Lower leg skin (tissue), 4 donors: ENCODE data around the gene PAFAH1B2. TPM values are rescaled to one million over a fixed set of nuclear protein-coding genes. Genes with fewer than 3 reads are reported as not detected.
"Not testable (repeated sequence)": the region's sequence is repeated elsewhere in the genome, so short reads cannot be mapped to it uniquely, and the experiment has no call there.

Source experiments
- DNase-seq, 2 donors: peaks; one replicate each; pipeline ENCODE4 v3.0.0-alpha.2; 2019; ENCODE audit warnings: low spot score in 2 of 2
- H3K4me3 ChIP-seq: fragments of 200-600 bp; sonication (generic); 2 replicates; pipeline ENCODE4 v1.5.1; 2017; ENCODE audit warnings: mild to moderate bottlenecking, low read depth; ENCODE audit not compliant: poor library complexity, severe bottlenecking
- POLR2A ChIP-seq, 2 donors: fragments of 450-650 bp; IDR thresholded peaks; one replicate each; pipeline ENCODE4 v1.6.1; 2016 to 2017; ENCODE audit warnings: antibody characterized with exemption in 2 of 2, mild to moderate bottlenecking in 1 of 2, moderate library complexity in 1 of 2
- WGBS, 2 donors: methylation state at CpG; one replicate each; pipeline ENCODE4 v1.1.5; 2018; 5-methylcytosine and 5-hydroxymethylcytosine counted together
- intact Hi-C: fragments of 100-400 bp; cut with DNase I; formaldehyde crosslinking; loops from one replicate; pipeline ENCODE4 v1.15.0; 2023; ENCODE audit warnings: low total_unique reads
- total RNA-seq, 4 donors: library from RNA; depleted of rRNA; stranded (reverse); fragments of >200 nt; gene quantifications; one replicate each; pipeline ENCODE4 v1.1.0, GENCODE V29; 2016
- TF ChIP-seq, protein P1 (sequence below), 3 donors: fragments of 450-650 bp; IDR thresholded peaks; one replicate each; pipeline ENCODE4 v1.5.1; 2016; ENCODE audit warnings: antibody characterized with exemption in 3 of 3, mild to moderate bottlenecking in 3 of 3, moderate library complexity in 2 of 3

PAFAH1B2 gene
- total RNA-seq, 4 donors from 2014 or later = 49.1 to 72.4 (median 62.5) TPM

DNA sequence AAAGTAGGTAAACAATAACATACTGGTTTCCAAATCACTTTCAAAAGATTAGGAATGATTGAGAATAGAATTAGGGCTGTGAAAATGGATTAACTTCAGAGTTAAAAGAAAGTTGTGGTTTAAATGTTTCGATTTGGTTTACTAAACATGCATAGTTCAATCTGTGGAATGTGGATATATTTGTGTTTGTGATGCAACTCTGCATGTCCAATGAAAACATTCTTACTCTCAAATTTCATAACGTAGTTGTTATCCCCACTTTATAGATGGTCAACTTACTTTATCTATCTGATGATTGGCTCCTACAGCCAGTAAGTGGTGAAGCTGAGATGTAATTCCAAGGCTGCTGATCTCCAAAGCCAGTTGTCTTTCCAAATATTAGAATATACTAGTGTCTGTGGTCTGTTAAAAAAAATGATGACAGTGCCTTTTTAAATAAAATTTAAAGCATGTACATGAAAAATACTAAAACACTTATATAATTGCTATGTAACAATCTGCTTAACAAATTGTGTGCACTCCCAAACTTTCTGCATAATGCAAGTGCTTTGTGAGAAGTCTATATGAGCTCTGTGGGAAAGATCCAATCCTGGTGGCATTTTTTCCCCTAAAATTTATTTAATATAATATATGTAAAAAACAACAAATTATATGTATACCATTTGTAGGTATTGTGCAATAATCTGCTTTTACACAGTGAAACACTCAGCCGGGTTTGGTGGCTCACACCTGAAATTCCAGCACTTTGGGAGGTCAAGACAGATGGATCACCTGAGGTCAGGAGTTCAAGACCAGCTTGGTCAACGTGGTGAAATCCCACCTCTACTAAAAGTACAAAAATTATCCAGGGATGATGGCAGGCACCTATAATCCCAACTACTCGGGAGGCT is 36.1 kb upstream of the PAFAH1B2 start:
- H3K4me3 ChIP-seq = no peak overlapping the region
- intact Hi-C loops = loop anchor here (5.0 kb wide), 1 partner anchor 316 kb away; the partner anchor contains the start of gene APOA5
- no peak for DNase-seq
- TF ChIP-seq, protein P1, sequence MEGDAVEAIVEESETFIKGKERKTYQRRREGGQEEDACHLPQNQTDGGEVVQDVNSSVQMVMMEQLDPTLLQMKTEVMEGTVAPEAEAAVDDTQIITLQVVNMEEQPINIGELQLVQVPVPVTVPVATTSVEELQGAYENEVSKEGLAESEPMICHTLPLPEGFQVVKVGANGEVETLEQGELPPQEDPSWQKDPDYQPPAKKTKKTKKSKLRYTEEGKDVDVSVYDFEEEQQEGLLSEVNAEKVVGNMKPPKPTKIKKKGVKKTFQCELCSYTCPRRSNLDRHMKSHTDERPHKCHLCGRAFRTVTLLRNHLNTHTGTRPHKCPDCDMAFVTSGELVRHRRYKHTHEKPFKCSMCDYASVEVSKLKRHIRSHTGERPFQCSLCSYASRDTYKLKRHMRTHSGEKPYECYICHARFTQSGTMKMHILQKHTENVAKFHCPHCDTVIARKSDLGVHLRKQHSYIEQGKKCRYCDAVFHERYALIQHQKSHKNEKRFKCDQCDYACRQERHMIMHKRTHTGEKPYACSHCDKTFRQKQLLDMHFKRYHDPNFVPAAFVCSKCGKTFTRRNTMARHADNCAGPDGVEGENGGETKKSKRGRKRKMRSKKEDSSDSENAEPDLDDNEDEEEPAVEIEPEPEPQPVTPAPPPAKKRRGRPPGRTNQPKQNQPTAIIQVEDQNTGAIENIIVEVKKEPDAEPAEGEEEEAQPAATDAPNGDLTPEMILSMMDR (IDR thresholded peaks at IDR 0.05) = no peak
- TF ChIP-seq POLR2A (IDR thresholded peaks at IDR 0.05) = no peak
- WGBS, 2 donors = 47 to 56% methylated on average over 5 of the region's 5 CpGs

DNA sequence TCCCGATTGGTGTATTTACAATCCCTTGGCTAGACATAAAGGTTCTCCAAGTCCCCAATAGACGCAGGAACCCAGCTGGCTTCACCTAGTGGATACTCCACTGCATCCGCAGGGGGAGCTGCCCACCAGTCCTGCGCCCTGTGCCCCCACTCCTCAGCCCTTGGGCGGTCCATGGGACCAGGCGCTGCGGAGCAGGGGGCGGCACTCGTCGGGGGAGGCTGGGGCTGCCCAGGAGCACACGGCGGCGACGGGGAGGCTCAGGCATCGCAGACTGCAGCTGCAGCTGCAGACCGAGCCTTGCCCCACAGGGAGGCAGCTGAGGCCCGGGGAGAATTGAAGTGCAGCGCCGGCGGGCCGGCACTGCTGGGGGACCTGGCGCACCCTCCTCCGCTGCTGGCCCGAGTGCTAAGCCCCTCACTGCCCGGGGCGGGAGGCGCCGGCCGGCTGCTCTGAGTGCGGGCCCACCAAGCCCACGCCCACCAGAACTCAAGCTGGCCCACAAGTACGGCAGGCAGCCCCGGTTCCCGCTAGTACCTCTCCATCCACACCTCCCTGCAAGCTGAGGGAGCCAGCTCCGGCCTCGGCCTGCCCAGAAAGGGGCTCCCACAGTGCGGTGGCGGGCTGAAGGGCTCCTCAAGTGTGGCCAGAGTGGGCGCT is 33.7 kb upstream of the PAFAH1B2 start:
- TF ChIP-seq, protein P1 (IDR thresholded peaks at IDR 0.05) = no peak
- no peak for TF ChIP-seq POLR2A (IDR thresholded peaks at IDR 0.05)
- no peak overlapping the region for H3K4me3 ChIP-seq
- intact Hi-C loops = no loop called here
- 96 to 98% methylated on average over 28 to 39 of the region's 39 CpGs for WGBS, 2 donors
- no peak for DNase-seq

DNA sequence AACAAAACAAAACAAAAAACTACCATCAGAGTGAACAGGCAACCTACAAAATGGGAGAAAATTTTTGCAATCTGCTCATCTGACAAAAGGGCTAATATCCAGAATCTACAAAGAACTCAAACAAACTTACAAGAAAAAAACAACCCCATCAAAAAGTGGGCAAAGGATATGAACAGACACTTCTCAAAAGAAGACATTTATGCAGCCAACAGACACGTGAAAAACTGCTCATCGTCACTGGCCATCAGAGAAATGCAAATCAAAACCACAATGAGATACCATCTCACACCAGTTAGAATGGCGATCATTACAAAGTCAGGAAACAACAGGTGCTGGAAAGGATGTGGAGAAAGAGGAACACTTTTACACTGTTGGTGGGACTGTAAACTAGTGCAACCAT is 31.6 kb upstream of the PAFAH1B2 start:
- DNase-seq, H3K4me3 ChIP-seq, intact Hi-C loops: not testable (repeated sequence)
- WGBS, 2 donors = 57 to 59% methylated on average over 3 of the region's 3 CpGs

DNA sequence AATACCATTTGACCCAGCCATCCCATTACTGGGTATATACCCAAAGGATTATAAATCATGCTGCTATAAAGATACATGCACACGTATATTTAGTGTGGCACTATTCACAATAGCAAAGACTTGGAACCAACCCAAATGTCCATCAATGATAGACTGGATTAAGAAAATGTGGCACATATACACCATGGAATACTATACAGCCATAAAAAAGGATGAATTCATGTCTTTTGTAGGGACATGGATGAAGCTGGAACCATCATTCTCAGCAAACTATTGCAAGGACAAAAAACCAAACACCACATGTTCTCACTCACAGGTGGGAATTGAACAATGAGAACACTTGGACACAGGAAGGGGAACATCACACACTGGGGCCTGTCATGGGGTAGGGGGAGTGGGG is 31.1 kb upstream of the PAFAH1B2 start:
- 70 to 75% methylated on average over 1 of the region's 1 CpG for WGBS, 2 donors
- intact Hi-C loops, H3K4me3 ChIP-seq, DNase-seq: not testable (repeated sequence)

DNA sequence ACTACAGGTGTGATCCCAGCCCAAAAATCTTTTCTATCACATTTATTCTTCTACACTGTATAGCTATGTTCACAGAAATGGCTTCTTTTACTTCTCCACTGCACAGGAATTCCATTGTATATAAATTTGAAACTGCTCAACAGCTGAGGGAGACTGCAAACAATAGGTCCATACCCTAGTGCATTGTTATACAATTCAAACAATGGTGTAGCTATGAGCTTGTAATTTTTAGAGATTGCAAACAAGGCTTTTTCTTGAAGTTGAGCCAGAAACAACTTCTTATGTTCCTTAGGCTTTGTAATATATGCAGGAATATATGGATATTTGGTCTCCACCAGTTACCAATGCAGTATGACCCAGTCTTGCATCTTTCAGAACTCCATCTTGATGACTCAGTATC is 26.4 kb upstream of the PAFAH1B2 start:
- DNase-seq = no peak
- no peak overlapping the region for H3K4me3 ChIP-seq
- intact Hi-C loops = no loop called here
- TF ChIP-seq, protein P1 (IDR thresholded peaks at IDR 0.05) = no peak
- no peak for TF ChIP-seq POLR2A (IDR thresholded peaks at IDR 0.05)

DNA sequence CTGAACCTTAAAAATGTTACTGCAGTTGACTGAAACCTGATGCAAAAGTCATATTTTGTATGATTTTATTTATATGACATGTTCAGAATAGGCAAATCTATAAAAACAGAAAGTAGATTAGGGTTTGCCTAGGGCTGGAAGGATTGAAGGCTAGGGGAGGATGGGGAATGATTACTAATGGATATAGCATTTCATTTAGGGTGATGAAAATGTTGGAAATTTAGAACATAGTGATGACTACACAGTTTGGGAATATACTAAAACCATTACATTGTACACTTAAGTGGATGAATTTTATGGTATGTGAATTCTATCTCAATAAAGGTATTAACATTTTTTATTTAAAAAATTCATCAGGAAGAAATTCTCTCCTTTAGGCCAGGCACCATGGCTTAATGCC is 22.9 kb upstream of the PAFAH1B2 start:
- no peak for TF ChIP-seq POLR2A (IDR thresholded peaks at IDR 0.05)
- TF ChIP-seq, protein P1 (IDR thresholded peaks at IDR 0.05) = no peak
- DNase-seq = no peak
- intact Hi-C loops = no loop called here
- no peak overlapping the region for H3K4me3 ChIP-seq
